Measurements from ENCODE around the gene PTMS. TPM values are rescaled to one million over a fixed set of nuclear protein-coding genes. Genes with fewer than 3 reads are reported as not detected.

PTMS gene
- total and polyA plus RNA-seq, 2 donors from 2014 or later, result 269 to 590 TPM

- Histone ChIP-seq H3K4me3 (ENCODE audit: low read length in 3 of 3) (no peak overlapping the region), H3K36me3 (ENCODE audit: control insufficient read depth in 2 of 3, insufficient read depth in 3 of 3, low read length in 3 of 3) (peaks cover 0 to 4% (median 4%) of the 10 kb centered on the region in 3 donors), H3K4me1 (ENCODE audit: control insufficient read depth in 2 of 3, insufficient read depth in 2 of 3, low read depth in 1 of 3, low read length in 3 of 3) (peaks cover 2 to 14% (median 11%) of the 10 kb centered on the region in 3 donors), H3K27me3 (ENCODE audit: control insufficient read depth, insufficient read depth, low read length) (no peaks in the 10 kb centered on the region), H3K27ac (ENCODE audit: low read depth in 2 of 2, low read length in 2 of 2) (no peak overlapping the region), H3K9ac (ENCODE audit: low read length in 3 of 3) (no peak overlapping the region), H3K9me3 (ENCODE audit: control insufficient read depth in 2 of 3, insufficient read depth in 1 of 3, low read length in 3 of 3) (no peaks in the 10 kb centered on the region)
- FAIRE-seq, result no peak
- TF ChIP-seq CTCF (IDR thresholded peaks at IDR 0.05; ENCODE audit: borderline replicate concordance, extremely low read depth, insufficient read depth), result no peak
- no peak for DNase-seq
- intact Hi-C loops (cut with DNase I), result no loop called here
Observed at GRCh38 chr12:6770600-6770999, 4.4 kb downstream of the PTMS start.

- Histone ChIP-seq H3K4me3 (ENCODE audit: low read length in 3 of 3) (no peak overlapping the region), H3K9ac (ENCODE audit: low read length in 3 of 3) (no peak overlapping the region), H3K27me3 (ENCODE audit: control insufficient read depth, insufficient read depth, low read length) (no peaks in the 10 kb centered on the region), H3K27ac (ENCODE audit: low read depth in 2 of 2, low read length in 2 of 2) (no peak overlapping the region), H3K4me1 (ENCODE audit: control insufficient read depth in 2 of 3, insufficient read depth in 2 of 3, low read depth in 1 of 3, low read length in 3 of 3) (peaks cover 2 to 14% (median 9%) of the 10 kb centered on the region in 3 donors), H3K9me3 (ENCODE audit: control insufficient read depth in 2 of 3, insufficient read depth in 1 of 3, low read length in 3 of 3) (no peaks in the 10 kb centered on the region), H3K36me3 (ENCODE audit: control insufficient read depth in 2 of 3, insufficient read depth in 3 of 3, low read length in 3 of 3) (peaks cover 0 to 4% (median 4%) of the 10 kb centered on the region in 3 donors)
- intact Hi-C loops (cut with DNase I), result no loop called here
- DNase-seq, result no peak
- no peak for FAIRE-seq
- TF ChIP-seq CTCF (IDR thresholded peaks at IDR 0.05; ENCODE audit: borderline replicate concordance, extremely low read depth, insufficient read depth), result no peak
Observed at GRCh38 chr12:6771091-6771495, 4.9 kb downstream of the PTMS start.

GRCh38 chr12:6771509-6772330 is 5.6 kb downstream of the PTMS start:
- no peaks in the 10 kb centered on the region for H3K9me3 ChIP-seq (ENCODE audit: control insufficient read depth in 2 of 3, insufficient read depth in 1 of 3, low read length in 3 of 3)
- peaks cover 0 to 4% (median 4%) of the 10 kb centered on the region in 3 donors for H3K36me3 ChIP-seq (ENCODE audit: control insufficient read depth in 2 of 3, insufficient read depth in 3 of 3, low read length in 3 of 3)
- no peak for TF ChIP-seq CTCF (IDR thresholded peaks at IDR 0.05; ENCODE audit: borderline replicate concordance, extremely low read depth, insufficient read depth)
- no peaks in the 10 kb centered on the region for H3K27me3 ChIP-seq (ENCODE audit: control insufficient read depth, insufficient read depth, low read length)
- intact Hi-C loops (cut with DNase I), result no loop called here
- FAIRE-seq (no peak), DNase-seq (no peak)
- H3K4me1 ChIP-seq (ENCODE audit: control insufficient read depth in 2 of 3, insufficient read depth in 2 of 3, low read depth in 1 of 3, low read length in 3 of 3), result peaks cover 2 to 14% (median 9%) of the 10 kb centered on the region in 3 donors
- H3K4me3 ChIP-seq (ENCODE audit: low read length in 3 of 3), result no peak overlapping the region
- H3K9ac ChIP-seq (ENCODE audit: low read length in 3 of 3), result no peak overlapping the region
- H3K27ac ChIP-seq (ENCODE audit: low read depth in 2 of 2, low read length in 2 of 2), result no peak overlapping the region

Measured in kidney (tissue), 14 donors.